Keratinocyte (primary cell): Measurements from ENCODE around the gene VPS13D. TPM values are rescaled to one million over a fixed set of nuclear protein-coding genes. Genes with fewer than 3 reads are reported as not detected.

Experiments used
- DNase-seq: peaks from one replicate; pipeline ENCODE4 v3.0.0-alpha.2; 2011; ENCODE audit warnings: low read depth, missing footprints, low spot score
- FAIRE-seq: peaks from 2 replicates; lab custom pipeline; 2011; peaks lifted over from hg19 to GRCh38; lab: Jason Lieb, UNC
- H2AFZ ChIP-seq: 2 replicates; pipeline ENCODE4 v1.6.0; 2012; ENCODE audit warnings: low read length, control low read depth, inconsistent platforms; ENCODE audit not compliant: control insufficient read depth
- H3K27ac ChIP-seq: 2 replicates; pipeline ENCODE4 v1.5.1; 2011; ENCODE audit warnings: low read length; ENCODE audit not compliant: control insufficient read depth, insufficient read depth
- H3K27me3 ChIP-seq: 3 replicates; pipeline ENCODE4 v1.6.0; 2011; ENCODE audit warnings: low read length; ENCODE audit not compliant: control insufficient read depth, insufficient read depth; ENCODE audit errors: extremely low read depth
- H3K36me3 ChIP-seq, 2 experiments: 2 replicates in 1 of 2; 3 replicates in 1 of 2; pipeline ENCODE4 v1.5.1; 2011; ENCODE audit warnings: low read length in 2 of 2, mild to moderate bottlenecking in 1 of 2; ENCODE audit not compliant: control insufficient read depth in 2 of 2, insufficient read depth in 2 of 2; ENCODE audit errors: extremely low read depth in 1 of 2
- H3K4me1 ChIP-seq: 3 replicates; pipeline ENCODE4 v1.5.1; 2011; ENCODE audit warnings: low read length; ENCODE audit not compliant: control insufficient read depth, insufficient read depth; ENCODE audit errors: extremely low read depth
- H3K4me2 ChIP-seq: 3 replicates; pipeline ENCODE4 v1.6.0; 2011; ENCODE audit warnings: low read depth, low read length; ENCODE audit not compliant: control insufficient read depth, insufficient read depth; ENCODE audit errors: extremely low read depth
- H3K4me3 ChIP-seq, 3 experiments: fragments of 200-600 bp in 1 of 3; sonication (generic) in 1 of 3; 2 replicates in 2 of 3; 3 replicates in 1 of 3; pipeline ENCODE4 v1.5.1; 2011 to 2016; ENCODE audit warnings: low read length in 3 of 3, mild to moderate bottlenecking in 3 of 3, control low read depth in 2 of 3, inconsistent platforms in 1 of 3, low read depth in 1 of 3, mixed read lengths in 1 of 3, mixed run types in 1 of 3, moderate library complexity in 1 of 3; ENCODE audit not compliant: control insufficient read depth in 2 of 3, insufficient read depth in 2 of 3; ENCODE audit errors: extremely low read depth in 1 of 3
- H3K79me2 ChIP-seq: 2 replicates; pipeline ENCODE4 v1.6.0; 2012; ENCODE audit warnings: low read length; ENCODE audit not compliant: control insufficient read depth, insufficient read depth
- H3K9ac ChIP-seq: 3 replicates; pipeline ENCODE4 v1.6.0; 2011; ENCODE audit warnings: low read length; ENCODE audit not compliant: control insufficient read depth, insufficient read depth; ENCODE audit errors: extremely low read depth
- H3K9me1 ChIP-seq: 3 replicates; pipeline ENCODE4 v1.6.0; 2011; ENCODE audit warnings: low read length; ENCODE audit not compliant: control insufficient read depth, insufficient read depth; ENCODE audit errors: extremely low read depth
- H3K9me3 ChIP-seq: 2 replicates; pipeline ENCODE4 v1.5.1; 2012; ENCODE audit warnings: low read depth, low read length; ENCODE audit not compliant: control insufficient read depth
- H4K20me1 ChIP-seq: 3 replicates; pipeline ENCODE4 v1.6.0; 2011; ENCODE audit warnings: low read length; ENCODE audit not compliant: control insufficient read depth, insufficient read depth; ENCODE audit errors: extremely low read depth
- CTCF ChIP-seq, 3 experiments: IDR thresholded peaks in 1 of 3; conservative IDR thresholded peaks in 1 of 3; optimal IDR thresholded peaks in 1 of 3; 2 replicates in 2 of 3; 3 replicates in 1 of 3; pipeline versions ENCODE3 to v1.5.1; 2011; ENCODE audit warnings: low read length in 3 of 3, mild to moderate bottlenecking in 3 of 3, moderate library complexity in 2 of 3, control low read depth in 1 of 3, inconsistent platforms in 1 of 3; ENCODE audit not compliant: insufficient read depth in 2 of 3; ENCODE audit errors: extremely low read depth in 1 of 3
- EZH2 ChIP-seq: IDR thresholded peaks from one replicate; pipeline ENCODE4 v1.6.1; 2012; ENCODE audit warnings: inconsistent platforms, mild to moderate bottlenecking, low read length, moderate library complexity
- dilution Hi-C: fragments of 300-500 bp; cut with MboI; formaldehyde crosslinking; loops from one replicate; pipeline ENCODE4 v1.7.0; 2020; ENCODE audit warnings: low sequenced_read_pairs; ENCODE audit not compliant: extremely low pct_ligation_motif_present
- polyA plus RNA-seq, 5 experiments: library from polyadenylated mRNA; depleted of rRNA in 3 of 5; stranded (reverse) in 3 of 5; stranded (forward) in 1 of 5; unstranded in 1 of 5; fragments of >200 nt; gene quantifications; 1 replicate in 1 of 5; 2 replicates in 3 of 5; 3 replicates in 1 of 5; pipeline versions ENCODE4 v1.2.1 to v1.2.3, GENCODE V29; 2011 to 2012; ENCODE audit warnings: missing spikeins in 2 of 5, low read depth in 1 of 5, low replicate concordance in 1 of 5

VPS13D gene
- polyA plus RNA-seq, 1 donor (not counting 4 experiments of a cell fraction or from before 2014, with no cell fraction given) = 19.0 TPM

- H3K4me1 ChIP-seq = no peaks in the 10 kb centered on the region
- H4K20me1 ChIP-seq = no peaks in the 10 kb centered on the region
- TF ChIP-seq CTCF (optimal IDR thresholded peaks at IDR 0.05 in 1 of 3, IDR thresholded peaks at IDR 0.05 in 1 of 3, conservative IDR thresholded peaks at IDR 0.05 in 1 of 3; ENCODE audit: extremely low read depth in 1 of 3, insufficient read depth in 2 of 3, low read length in 3 of 3) = no peak
- no peak for TF ChIP-seq EZH2
- FAIRE-seq (no peak), DNase-seq (no peak)
- no peaks in the 10 kb centered on the region for H3K79me2 ChIP-seq
- H3K36me3 ChIP-seq = no peaks in the 10 kb centered on the region
- no peaks in the 10 kb centered on the region for H3K9me3 ChIP-seq
- no peak overlapping the region for H3K9ac ChIP-seq
- H3K9me1 ChIP-seq = no peaks in the 10 kb centered on the region
- H3K27ac ChIP-seq = no peak overlapping the region
- no peak overlapping the region for H3K4me2 ChIP-seq
- dilution Hi-C loops = no loop called here
- H2AFZ ChIP-seq = no peak overlapping the region
- H3K27me3 ChIP-seq = peaks cover 14% of the 10 kb centered on the region
- H3K4me3 ChIP-seq = no peak overlapping the region
These were observed 34.4 kb upstream of the VPS13D start for GRCh38 chr1:12195416-12195815.

GRCh38 chr1:12196641-12197482, 33.0 kb upstream of the VPS13D start:
- H4K20me1 ChIP-seq = no peaks in the 10 kb centered on the region
- H3K4me2 ChIP-seq = no peak overlapping the region
- FAIRE-seq (no peak), DNase-seq (no peak)
- H3K9me1 ChIP-seq = no peaks in the 10 kb centered on the region
- H2AFZ ChIP-seq = no peak overlapping the region
- no peak overlapping the region for H3K4me3 ChIP-seq
- H3K9me3 ChIP-seq = no peaks in the 10 kb centered on the region
- H3K36me3 ChIP-seq = no peaks in the 10 kb centered on the region
- H3K27me3 ChIP-seq = peaks cover 5% of the 10 kb centered on the region
- TF ChIP-seq CTCF (optimal IDR thresholded peaks at IDR 0.05 in 1 of 3, IDR thresholded peaks at IDR 0.05 in 1 of 3, conservative IDR thresholded peaks at IDR 0.05 in 1 of 3; ENCODE audit: extremely low read depth in 1 of 3, insufficient read depth in 2 of 3, low read length in 3 of 3) (peak in 1 of 3 experiments; percentile 27), EZH2 (no peak)
- H3K79me2 ChIP-seq = no peaks in the 10 kb centered on the region
- H3K9ac ChIP-seq = no peak overlapping the region
- no peak overlapping the region for H3K27ac ChIP-seq
- no peaks in the 10 kb centered on the region for H3K4me1 ChIP-seq
- dilution Hi-C loops = no loop called here
